OCI-LY1 (cell line): ENCODE measurements around the gene HINFP.

Experiments
- CTCF ChIP-seq: fragments of 200-600 bp; sonication (generic), shearing (Covaris generic); IDR thresholded peaks from 2 replicates; pipeline ENCODE4 v1.5.1; 2017; ENCODE audit warnings: mild to moderate bottlenecking, antibody characterized with exemption, low read length, moderate library complexity, mixed read lengths
- EZH2 ChIP-seq: fragments of 200-600 bp; sonication (generic), shearing (Covaris generic); IDR thresholded peaks from 2 replicates; pipeline ENCODE4 v1.8.0; 2017; ENCODE audit warnings: borderline replicate concordance, mixed run types, mild to moderate bottlenecking, antibody characterized with exemption, low read length, moderate library complexity, mixed read lengths

GRCh38 chr11:119154178-119154577 is 32.8 kb downstream of the HINFP start:
- no peak for TF ChIP-seq EZH2
- TF ChIP-seq CTCF = no peak
